IPS-11a (cell line): ENCODE results near the gene ZNF860.

Source experiments
- H3K4me3 ChIP-seq: one replicate; pipeline ENCODE4 v1.5.1; 2013; ENCODE audit warnings: low read depth, low read length, control low read depth

ZNF860 gene

GRCh38 chr3:31981206-31982181, at the start of gene ZNF860, which contains the start of gene OSBPL10:
Gene ZNF860, plus strand, starts transcription at chr3:31981750. Its CDS starts 7,330 bp downstream, at chr3:31989080.
Gene OSBPL10, minus strand, starts transcription at chr3:31981262. Its CDS starts 83 bp downstream, at chr3:31981179.
- peak within 1 kb of the TSS; percentile 83 for H3K4me3 ChIP-seq

- H3K4me3 ChIP-seq: no peak overlapping the region
These were observed 48.6 kb upstream of the ZNF860 start for GRCh38 chr3:31932990-31933389.

DNA sequence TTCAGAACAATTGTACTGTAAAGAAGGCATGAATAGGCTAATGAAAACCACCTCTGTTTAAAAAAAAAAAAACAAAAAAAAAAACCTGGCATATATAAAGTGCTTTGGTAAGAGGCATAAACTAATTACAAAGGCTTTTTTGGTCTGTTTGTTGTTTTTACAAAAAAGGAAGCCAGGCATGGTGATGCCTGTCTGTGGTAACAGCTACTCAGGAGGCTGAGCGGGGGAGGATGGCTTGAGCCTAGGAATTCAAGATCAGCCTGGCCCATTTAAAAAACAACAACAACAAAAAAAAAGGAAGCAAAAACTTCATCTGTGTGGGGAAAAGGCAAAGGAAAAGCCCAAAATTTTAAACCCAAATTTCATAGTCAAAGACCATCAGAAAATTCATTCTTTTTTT, 47.5 kb upstream of the ZNF860 start:
- H3K4me3 ChIP-seq: no peak overlapping the region

- no peak overlapping the region for H3K4me3 ChIP-seq
These were observed 46.7 kb upstream of the ZNF860 start for GRCh38 chr3:31934866-31935265.

DNA sequence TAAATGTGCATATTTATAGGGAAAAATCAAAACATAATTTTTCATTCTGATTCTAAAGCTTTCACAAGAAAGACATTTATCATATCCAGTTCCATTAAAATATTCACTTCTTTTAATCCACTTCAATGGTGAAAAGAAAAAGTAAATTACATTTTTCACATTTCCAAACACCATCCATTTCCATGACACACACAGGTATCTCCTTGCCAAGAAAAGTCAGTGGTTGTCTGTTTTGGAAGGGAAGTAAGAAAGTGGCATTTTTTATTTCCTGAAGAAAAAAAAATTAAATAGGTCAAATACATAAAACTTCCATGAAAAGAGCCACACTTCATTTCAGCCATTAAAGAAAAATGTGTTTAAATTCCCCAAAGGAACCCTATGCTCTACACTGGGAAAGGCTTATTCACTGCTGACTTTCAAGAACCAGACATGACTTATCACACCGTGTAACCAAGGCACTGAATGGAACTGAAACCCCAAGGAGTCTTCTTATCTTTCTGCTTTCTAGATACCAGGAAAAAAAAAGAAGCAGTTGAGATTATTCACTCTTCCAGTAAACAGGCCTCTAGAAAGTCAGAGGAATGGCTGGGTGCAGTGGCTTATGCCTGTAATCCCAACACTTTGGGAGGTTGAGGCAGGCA, 45.0 kb upstream of the ZNF860 start:
- no peak overlapping the region for H3K4me3 ChIP-seq

DNA sequence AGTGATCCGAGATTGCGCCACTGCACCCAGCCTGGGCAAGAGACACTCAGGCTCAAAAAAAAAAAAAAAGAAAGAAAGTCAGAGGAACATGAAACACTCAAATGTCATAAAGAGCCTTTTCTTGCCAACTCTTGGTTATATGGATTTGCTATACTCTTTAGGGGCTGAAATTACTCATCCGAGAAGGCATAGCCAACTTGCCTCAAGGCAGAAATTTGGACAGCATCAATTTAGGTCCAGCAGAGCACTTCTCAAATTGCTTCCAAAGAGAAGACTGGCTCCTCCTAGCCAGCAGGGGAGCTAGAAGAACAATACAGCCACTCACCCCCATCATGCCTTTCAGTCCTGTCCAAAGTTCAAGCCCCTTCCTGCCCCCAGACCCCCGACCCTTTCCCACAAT, 44.3 kb upstream of the ZNF860 start:
- no peak overlapping the region for H3K4me3 ChIP-seq

DNA sequence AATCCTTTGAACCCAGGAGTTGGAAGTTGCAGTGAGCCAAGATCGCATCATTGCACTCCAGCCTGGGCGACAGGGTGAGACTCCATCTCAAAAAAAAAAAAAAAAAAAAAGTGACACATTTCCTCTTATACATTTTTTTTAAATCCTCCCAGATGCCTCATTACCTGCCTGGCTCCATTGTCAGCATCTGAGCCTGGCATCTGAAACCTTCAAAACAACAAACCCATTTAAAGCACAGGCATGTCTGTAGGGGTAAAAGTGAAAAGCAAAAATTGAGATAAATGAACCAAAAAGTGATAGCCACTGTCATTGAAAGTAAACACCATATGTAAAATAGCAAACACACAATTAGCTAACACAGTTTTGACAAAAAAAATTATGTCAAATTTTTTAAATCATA, 39.1 kb upstream of the ZNF860 start:
- no peak overlapping the region for H3K4me3 ChIP-seq

DNA sequence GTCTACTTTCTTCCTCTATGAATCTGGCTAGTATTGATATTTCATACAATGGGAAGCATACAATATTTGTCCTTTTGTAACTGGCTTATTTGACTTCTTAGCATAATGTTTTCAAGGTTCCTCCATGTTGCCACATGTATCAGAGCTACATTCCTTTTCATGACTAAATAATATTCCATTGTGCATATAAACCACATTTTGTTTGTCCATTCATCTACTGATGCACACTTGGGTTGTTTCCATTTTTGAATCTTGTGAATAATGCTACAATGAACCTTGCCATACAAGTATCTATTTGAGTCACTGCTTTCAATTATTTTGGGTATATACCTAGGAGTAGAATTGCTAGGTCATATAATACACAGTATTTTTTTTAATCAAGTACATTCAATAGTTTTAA, 38.5 kb upstream of the ZNF860 start:
- H3K4me3 ChIP-seq: no peak overlapping the region

DNA sequence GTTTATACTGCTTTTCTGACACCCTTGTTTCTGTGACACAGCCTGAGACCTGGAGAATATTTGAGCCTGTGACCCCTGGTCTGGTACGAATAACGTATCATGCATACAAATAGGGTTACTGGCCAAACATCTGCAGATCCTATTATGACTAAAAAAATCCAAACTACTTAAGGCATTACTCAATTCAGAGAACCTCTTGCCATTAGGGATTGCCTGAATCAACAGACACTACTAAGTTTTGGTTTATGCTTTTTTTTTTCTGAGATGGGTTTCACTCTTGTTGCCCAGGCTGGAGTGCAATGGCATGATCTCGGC, 35.9 kb upstream of the ZNF860 start:
- no peak overlapping the region for H3K4me3 ChIP-seq

- no peak overlapping the region for H3K4me3 ChIP-seq
These were observed 35.0 kb upstream of the ZNF860 start for GRCh38 chr3:31946484-31947081.

GRCh38 chr3:31947162-31947561, 34.4 kb upstream of the ZNF860 start:
- no peak overlapping the region for H3K4me3 ChIP-seq

DNA sequence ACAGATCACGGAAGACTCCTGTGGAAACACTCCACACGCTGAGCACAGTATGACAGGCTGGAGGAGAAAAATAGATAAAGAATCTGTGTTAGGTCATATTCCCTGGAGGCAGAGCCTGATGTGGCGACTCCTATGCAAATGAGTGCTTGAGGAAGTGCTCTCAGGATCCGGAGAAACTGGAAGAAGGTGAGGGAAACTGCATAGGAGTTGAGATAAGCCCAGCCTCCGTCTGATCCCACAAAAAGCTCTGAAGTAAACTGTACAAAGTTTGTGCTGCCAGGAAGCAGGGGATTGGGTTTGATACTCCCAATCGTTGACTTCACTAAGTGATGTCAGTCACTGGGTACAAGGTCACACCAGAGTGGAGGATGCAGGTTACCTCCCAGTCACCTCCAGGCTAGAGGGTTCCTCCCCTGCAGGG, 33.9 kb upstream of the ZNF860 start:
- no peak overlapping the region for H3K4me3 ChIP-seq

DNA sequence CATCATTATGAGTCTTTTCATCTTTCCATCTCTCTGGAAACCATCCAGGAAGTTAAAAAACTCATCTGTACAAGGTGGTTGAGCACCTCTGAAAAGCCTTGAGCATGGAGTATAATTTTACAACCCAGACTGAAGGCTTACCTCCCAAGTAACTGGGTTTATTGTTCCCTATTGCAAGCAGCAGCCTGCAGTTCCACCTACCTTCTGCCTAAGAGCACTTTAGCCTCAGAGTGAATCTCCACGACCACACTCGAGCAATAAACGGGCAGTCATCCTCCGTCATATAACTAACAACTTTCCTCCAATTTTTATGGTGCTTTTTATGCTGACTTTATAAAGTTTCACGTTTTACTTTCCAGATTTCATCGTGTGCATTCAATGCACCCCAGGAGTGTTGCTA, 33.3 kb upstream of the ZNF860 start:
- H3K4me3 ChIP-seq: no peak overlapping the region

GRCh38 chr3:31952205-31952604, 29.3 kb upstream of the ZNF860 start:
- no peak overlapping the region for H3K4me3 ChIP-seq

DNA sequence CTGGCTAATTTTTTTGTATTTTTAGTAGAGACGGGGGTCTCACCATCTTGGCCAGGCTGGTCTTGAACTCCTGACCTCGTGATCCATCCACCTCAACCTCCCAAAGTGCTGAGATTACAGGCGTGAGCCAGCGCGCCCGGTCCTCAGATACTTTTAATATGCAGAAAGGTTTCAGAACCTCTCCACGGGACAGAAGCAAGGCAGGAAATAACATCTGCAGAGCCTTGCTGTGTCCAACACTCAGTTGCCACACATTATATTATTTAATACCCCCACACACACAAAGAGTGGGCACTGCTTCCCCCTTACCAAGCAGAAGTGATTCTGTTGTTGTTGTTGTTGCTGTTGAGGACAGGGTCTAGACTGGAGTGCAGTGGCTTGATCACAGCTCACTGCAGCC, 28.5 kb upstream of the ZNF860 start:
- H3K4me3 ChIP-seq: no peak overlapping the region

DNA sequence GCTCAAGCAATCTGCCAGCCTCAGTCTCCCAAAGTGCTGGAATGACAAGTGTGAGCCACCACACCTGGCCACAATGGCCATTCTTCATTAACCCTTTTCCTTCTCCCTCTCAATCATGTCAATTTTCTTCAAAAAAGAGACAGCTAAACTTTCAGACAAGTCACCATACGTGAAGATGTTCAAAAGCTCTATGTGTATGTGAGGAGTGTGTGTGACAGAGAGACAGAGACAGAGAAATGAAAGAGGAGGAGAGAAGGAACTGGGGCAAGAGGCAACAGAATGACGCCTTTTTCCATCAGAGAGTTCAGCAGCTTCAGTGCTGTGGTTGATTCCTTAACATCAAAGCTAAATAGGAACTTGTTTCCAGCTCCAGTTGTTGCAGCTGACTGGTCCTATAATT, 27.9 kb upstream of the ZNF860 start:
- H3K4me3 ChIP-seq: no peak overlapping the region

- no peak overlapping the region for H3K4me3 ChIP-seq
These were observed 26.0 kb upstream of the ZNF860 start for GRCh38 chr3:31955581-31955980.

DNA sequence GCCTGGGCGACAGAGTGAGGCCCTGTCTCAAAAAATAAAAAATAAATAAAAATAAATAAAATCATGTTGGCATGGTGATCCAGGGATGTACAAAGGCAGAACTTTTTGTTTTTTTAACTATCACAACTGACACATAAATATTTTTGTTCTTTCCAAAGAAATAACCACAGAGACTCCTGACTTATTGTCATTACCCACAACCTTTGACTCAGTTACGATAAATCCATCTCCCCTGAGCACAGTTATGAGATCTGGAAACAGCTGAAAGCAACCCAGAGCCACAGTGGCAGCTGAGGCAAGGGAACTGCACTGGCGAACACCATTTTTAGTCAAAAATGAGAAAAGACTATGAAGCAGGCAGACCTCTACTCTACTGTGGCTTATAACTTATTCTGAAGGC, 24.4 kb upstream of the ZNF860 start:
- no peak overlapping the region for H3K4me3 ChIP-seq

GRCh38 chr3:31958701-31959152, 22.8 kb upstream of the ZNF860 start:
- no peak overlapping the region for H3K4me3 ChIP-seq

DNA sequence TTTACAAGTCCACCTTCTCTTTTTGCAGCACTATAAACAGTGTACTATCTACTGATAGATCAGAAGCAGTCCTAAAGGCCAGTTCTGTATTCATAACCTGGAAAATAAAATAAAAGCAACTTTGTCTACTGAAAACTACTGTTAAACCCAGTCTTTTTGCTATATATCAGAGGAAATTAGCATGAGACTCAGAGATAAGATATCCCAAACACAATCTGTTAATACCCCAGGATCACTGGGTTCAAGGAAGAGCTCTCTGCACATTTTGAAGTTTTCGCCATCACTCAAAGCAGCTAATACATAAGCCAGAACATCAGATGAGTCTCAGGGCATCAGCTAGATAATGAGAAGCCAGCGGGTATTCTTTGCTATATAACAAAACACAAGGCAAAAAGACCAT, 22.3 kb upstream of the ZNF860 start:
- H3K4me3 ChIP-seq: peak overlapping the region; percentile 4

DNA sequence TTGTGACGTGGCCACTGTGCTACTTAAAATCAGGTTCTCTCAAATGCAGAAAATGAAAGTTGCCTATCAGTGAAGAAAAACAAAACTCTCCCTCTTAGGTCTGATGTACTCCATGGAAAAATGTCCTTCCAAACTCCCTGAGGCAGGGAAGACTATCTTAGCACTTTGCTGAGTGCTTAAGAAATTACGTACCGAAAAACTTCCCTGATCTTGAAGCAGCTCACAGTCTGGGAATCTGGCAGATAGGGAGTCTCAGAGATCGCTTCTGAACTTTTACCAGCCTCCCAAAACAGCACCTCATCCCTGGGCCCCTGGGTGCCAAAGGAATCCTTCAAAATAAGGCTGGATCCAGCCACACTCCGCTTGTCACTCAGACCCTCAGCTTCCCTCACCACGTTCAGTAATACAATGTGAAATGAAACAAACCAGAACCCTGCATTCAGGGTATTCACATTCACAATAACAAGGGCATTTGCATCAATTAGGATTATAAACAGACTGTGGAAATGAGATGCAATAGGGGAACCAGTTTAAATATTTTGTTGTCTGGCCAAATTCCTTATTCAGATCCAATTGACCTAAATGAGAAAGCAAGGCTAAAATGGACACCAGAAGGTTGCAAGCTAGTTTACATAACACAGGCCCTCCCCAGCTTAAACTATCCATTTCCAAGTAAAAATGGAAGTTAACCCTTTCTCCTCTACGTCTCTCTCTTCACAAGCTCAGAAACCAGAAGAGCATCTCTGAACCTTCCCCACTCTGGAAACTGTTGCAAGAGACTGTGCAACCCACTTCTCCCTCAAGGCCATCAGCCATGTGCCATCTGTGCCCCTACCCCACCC, 21.4 kb upstream of the ZNF860 start:
- H3K4me3 ChIP-seq: peak overlapping the region; percentile 18
